Erythroblast (primary cell): ENCODE measurements around the gene CASP9.

Source experiments
- GATA1 ChIP-seq: IDR thresholded peaks from 2 replicates; pipeline ENCODE4 v1.6.1; 2011; ENCODE audit warnings: low read depth, mild to moderate bottlenecking, control low read depth, low read length, moderate library complexity
- POLR2A ChIP-seq: IDR thresholded peaks from 2 replicates; pipeline ENCODE4 v1.6.1; 2011; ENCODE audit warnings: mild to moderate bottlenecking, low read length

DNA sequence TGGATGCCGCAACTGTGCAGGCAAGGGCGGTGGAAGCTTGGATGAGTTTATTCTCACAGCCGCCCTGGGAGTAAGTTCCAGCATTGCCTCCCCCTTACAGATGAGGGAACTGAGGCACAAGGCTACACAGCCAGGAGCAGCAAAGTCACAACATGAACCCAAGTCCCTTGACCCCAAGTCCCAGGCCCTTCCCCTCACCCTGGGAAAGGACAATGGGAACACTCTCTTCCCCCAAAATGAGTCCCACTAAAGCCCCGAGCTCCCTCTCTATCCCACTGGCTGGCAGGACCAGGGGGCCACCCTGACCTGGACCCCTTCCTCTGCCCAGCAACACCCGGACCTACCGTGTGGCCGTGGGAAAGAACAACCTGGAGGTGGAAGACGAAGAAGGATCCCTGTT is 81.9 kb downstream of the CASP9 start:
- no peak for TF ChIP-seq POLR2A
- TF ChIP-seq GATA1, result no peak
